CD4-positive, alpha-beta T cell treated with Interleukin-6 at 100 ng/mL for 8 hours (primary cell): ENCODE measurements around the gene MOGAT1.
"Not testable (repeated sequence)": the region's sequence is repeated elsewhere in the genome, so short reads cannot be mapped to it uniquely, and the experiment has no call there.

Source experiments
- DNase-seq: peaks from one replicate; pipeline ENCODE4 v3.0.0-alpha.2; 2020; ENCODE audit warnings: mixed read lengths, low spot score

Gene MOGAT1

DNA sequence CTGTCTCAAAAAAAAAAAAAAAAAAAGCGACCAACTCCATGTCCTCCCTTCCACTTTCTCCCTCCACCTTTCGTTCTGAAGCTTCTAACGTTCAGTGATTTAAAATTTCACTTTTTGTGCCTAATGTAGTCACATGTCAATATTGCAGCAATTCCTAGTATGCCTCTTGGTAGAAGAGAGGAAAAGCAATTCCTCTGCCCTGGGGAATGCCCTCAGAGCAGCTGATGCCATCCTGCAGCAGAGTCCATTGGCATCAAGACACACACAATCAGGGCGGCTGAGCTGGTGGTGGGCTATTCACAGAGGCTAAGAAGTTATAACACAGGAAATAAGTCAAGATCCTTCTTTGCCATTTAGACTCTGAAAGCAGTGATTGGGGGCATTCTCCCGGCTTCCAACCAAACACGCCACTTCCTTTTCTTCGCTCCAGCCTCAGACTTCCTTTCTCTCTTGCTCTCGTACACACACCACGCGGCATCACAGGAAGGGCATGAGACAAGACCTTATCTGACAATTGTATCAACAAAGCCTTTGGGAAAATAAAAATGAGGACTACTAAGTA, 71.9 kb downstream of the MOGAT1 start:
- no peak for DNase-seq

DNA sequence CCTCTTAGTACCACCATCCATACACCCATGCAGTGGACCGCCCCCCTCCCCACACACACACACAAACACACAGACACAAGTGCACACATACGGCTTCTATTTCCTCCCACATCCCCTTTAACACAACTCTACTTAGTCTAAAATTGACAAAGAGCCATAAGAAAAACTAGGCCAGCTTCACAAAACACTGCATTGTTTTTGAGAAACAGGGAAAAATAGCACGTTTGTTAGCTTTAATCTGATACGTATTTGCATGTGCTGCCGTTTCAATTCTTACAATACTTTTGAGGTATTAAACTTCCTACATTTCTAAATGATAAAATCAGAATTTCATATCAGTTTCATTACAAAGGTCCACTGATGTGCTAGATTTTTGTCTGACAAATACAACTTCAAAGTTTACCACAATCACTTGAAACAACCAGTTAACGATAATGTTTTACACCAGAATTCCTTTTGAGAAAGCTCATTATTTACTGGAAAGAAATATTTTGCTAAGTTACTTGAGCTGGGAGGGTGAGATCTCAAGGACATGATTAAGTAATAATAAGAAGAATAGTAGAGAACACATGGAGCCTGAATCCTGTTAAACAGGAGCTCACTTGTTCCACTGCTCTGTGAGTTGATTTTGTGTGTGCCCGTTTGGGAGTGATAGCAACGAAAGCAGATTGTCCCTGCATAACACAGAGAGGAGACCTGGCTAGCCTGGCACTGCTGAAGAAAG, 74.5 kb downstream of the MOGAT1 start:
- DNase-seq: no peak

- DNase-seq: no peak
Measured at GRCh38 chr2:222747526-222748160, 76.2 kb downstream of the MOGAT1 start.

- DNase-seq: no peak
Measured at GRCh38 chr2:222750533-222750932, 79.1 kb downstream of the MOGAT1 start.

DNA sequence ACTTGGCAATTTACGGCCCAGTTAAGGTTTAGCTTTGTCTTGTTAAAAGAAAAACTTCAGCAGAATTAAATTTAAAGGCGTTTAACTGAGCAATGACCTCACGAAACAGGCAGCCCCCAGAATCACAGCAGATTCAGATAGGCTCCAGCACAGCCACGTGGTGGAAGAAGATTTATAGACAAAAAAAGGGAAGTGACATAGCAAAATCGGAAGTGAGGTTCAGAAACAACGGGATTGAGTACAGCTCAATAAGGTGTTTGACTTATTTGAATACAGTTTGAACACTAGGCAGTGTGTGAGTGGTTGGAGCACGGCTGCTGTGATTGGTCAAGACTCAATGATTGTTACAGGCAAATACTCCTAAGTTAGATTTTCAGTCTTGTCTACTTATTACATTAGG, 79.8 kb downstream of the MOGAT1 start:
- no peak for DNase-seq

DNA sequence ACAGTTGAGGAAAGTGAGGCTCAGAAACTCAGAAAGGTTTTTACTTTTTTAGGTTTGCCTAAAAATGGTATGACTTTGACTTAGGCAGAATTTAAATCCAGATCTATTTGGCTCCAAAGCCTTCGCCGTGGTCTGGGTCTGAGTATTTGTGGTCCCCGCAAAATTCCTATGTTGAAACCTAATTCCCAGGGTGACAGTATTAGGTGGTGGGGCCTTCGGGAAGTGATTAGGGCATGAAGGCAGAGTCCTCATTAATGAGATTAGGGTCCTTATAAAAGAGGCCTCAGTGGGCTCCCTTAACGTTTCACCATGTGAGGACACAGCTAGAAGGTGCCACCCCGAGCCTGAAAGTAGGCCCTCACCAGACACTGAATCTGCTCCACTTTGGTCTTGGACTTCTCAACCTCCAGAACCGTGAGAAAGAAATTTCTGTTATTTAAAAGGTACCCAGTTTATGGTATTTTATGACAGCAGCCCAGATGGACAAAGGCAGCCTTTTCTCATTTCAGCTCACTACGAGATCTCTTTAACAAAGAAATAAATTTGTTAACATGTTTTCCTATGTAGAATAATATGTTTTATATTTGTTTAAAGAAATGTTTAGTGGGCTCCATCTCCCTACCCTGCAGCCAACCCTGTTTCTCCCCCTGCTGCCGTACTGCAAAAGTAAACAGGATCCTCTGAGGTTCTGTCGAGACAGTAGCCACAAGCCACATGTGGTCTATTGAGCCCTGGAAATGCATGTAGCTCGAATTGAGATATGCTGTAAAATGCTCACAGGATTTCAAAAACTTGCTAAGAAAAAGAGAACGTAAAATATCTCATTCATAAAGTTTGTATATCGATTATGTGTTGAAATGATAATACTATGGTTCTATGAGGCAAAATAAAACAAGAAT, 80.6 kb downstream of the MOGAT1 start:
- DNase-seq: no peak

- DNase-seq: no peak
Measured at GRCh38 chr2:222752746-222753145, 81.3 kb downstream of the MOGAT1 start.

DNA sequence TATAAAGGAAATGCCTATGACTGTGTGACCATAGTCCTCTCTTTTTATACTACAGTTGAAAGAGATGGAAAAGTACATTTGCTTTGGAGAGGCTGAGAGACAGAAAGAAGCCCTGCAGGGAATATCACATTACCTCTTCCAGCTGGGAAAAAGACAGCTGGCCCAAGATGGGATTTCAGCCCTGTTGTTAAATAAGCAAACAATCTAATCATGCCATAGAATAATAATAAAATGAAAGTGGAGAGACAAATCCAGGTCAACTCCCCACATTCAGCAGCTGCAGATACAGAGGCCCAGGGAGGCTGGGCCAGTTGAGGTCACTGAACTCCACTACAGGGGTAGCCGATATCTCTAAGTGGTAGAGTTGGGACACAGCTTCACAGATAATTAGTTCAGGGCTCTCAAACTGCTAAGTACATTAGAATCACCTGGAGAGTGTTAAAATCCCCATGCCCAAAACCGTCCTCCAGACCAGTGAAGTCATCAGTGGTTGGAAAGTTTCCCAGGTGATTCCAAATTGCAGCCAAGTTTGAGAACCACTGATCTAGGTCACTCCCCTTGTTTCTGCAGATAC, 81.9 kb downstream of the MOGAT1 start:
- DNase-seq: no peak

DNA sequence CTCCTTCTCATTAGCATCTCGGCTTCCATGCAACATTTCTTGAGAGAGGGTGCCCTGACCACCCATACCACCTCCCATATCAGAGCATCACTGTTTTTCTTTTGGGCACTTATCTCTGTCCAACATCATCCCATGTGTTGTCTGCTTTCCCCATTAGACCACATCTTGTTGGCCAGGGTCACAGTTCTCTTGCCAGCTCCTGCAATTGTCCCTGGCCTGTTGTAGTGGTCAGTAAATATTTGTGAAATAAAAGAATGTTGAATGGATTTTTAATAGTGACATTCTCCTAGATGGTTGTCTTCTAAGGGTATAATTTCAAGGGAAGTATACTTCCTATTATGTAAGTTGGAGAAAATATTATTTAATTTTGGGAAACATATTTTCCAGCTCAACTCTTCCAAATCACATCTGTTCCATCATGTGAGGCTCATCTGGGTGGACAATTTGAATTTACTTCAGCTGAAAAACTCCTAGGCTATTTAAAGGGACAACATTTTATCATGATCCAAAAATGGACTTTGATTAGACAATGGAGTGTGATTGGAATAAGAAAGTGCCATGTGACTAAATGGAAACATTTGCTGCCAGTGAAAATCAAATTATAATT, 83.0 kb downstream of the MOGAT1 start:
- no peak for DNase-seq

DNA sequence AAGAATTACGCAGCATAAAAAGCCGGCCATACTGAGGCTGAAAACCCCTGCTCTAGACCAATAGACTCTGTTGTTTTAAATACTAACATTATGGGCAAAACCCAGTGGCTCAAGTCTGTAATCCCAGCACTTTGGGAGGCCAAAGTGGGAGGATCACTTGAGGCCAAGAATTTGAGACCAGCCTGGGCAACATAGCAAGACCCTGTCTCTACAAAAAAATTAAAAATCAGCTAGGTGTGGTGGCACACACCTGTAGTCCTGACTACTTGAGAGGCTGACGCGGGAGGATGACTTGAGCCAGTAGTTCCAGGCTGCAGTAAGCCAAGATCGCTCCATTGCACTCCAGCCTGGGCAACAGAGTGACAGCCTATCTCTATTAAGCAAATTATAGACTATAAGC, 84.1 kb downstream of the MOGAT1 start:
- not testable (repeated sequence) for DNase-seq

DNA sequence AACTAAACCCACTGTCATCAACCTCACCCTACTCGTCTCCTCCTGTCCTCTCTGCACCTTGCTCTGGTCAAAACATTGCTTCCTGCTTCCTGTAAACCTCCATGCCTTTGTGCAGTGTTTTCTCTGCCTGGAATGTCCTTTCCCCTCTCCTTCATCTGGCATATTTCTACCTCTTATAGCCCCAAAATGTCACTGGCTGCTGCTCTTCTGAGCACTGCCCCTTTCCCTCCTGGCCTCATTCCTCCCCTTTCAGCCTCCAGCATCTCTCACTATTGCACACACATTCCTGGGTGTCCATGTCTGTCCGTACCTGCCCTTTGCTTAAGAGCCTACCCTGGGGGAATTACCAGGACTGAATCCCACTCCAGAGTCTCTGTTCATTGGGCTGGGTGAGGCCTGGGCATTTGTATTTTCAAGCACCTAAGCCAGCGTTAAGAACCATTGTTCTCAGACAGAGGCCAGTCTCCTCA, 84.9 kb downstream of the MOGAT1 start:
- no peak for DNase-seq

DNA sequence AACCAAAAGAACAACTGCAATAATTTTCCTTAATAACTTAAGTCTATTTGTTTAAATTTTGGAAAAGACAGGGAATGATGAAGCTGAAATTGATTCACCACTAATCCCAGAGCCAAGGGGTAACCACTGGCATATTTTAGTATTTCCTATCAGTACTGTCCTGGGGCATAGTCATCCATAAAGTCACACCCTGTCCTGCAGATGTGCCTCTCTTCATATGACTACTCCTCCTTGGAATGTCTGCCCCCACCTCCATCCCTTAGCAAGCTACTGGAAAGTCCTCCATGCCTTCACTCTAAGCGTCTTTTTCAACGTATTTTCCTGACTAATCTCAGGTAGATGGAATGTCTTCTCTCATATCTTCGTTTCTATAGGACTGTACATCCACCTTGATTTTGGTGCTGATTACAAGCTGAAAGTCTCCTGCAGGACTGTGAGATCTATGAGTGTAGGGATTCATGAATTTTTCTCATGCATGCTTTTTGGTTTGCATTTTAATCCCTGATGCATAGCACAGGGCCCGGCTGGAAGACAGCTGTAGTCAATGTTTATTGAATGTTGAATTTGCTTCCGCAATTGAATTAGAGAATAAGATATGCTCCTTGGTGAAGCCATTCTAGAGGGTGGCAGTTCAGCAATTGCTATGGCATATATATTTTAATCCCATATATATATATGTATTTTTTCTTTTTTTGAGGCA, 85.6 kb downstream of the MOGAT1 start:
- no peak for DNase-seq
